Epithelial cell of prostate (primary cell): ENCODE results near the gene CCDC85B.
A peak's percentile ranks its signal among the peaks of the same experiment; 100 is the strongest.
"Not testable (repeated sequence)": the region's sequence is repeated elsewhere in the genome, so short reads cannot be mapped to it uniquely, and the experiment has no call there.

ENCODE experiments used
- DNase-seq: peaks from one replicate; pipeline ENCODE4 v3.0.0-alpha.2; 2011; ENCODE audit warnings: low read depth, low spot score
- H3K27ac ChIP-seq: fragments of 450-650 bp; 2 replicates; pipeline ENCODE4 v1.5.1; 2017; ENCODE audit warnings: mild to moderate bottlenecking

Gene CCDC85B

GRCh38 chr11:65890324-65891218 is at the start of gene CCDC85B:
Gene CCDC85B, plus strand, starts transcription at chr11:65890673. Its CDS starts 111 bp downstream, at chr11:65890784.
- DNase-seq, result peak; percentile 70
- peak within 1 kb of the TSS; percentile 100 for H3K27ac ChIP-seq

DNA sequence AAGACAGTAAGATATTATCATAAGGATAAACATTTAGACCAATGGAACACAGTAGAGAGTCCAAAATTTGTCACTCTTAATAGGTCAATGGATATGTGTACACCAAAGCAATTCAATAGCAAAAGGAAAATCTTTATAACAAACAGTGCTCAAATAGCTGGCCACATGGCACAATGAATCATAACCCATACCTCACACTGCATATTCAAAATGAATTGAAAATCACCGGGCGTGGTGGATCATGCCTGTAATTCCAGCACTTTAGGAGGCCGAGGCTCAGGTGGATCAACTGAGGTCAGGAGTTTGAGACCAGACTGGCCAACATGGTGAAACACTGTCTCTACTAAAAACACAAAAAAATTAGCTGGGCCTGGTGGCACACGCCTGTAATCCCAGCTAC is 48.3 kb upstream of the CCDC85B start:
- DNase-seq, result no peak
- H3K27ac ChIP-seq, result no peak overlapping the region

DNA sequence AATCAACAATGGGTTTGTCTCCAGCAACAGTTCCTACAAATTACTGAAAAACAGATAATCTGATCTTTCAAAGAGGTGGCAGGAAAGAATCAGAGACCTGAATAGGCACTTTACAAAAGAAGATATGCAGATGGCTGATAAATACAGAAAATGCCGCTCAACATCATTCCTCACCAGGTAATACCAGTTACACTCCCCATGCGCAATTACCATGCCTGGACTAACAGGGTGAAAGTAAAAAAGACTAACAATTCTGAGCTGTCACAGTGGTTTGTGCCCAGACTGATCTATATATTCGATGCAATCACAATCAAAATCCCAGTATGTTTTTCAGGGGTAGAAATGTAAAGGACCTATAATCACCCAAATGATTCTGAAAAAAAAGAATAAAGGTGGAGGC is 46.7 kb upstream of the CCDC85B start:
- no peak for DNase-seq
- H3K27ac ChIP-seq, result no peak overlapping the region

DNA sequence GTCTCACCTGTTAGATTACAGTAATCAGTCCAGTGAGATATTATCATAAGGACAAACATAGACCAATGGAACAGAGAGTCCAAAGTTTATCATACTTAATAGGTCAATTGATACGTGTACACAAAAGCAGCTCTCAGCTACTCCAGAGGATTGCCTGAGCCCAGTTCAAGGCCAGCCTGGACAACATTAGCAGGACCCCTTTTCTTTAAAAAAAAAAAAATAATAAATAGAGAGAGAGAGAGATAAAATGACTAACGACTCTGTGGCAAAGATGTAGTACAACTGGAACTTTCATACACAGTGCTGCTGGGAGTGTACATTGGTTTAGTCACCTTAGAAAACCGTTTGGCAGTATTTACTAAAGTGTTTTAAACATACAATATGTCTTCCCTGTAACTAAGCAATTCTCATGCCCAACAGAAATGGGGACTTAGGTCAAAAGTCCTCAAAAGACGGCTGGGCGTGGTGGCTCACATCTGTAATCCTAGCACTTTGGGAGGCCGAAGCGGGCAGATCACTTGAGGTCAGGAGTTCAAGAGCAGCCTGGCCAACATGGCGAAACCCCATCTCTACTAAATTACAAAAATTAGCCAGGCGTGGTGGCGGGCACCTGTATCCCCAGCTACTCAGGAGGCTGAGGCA is 46.1 kb upstream of the CCDC85B start:
- DNase-seq, result no peak
- H3K27ac ChIP-seq, result no peak overlapping the region

- no peak for DNase-seq
- no peak overlapping the region for H3K27ac ChIP-seq
These were observed 42.7 kb upstream of the CCDC85B start for GRCh38 chr11:65847746-65848145.

DNA sequence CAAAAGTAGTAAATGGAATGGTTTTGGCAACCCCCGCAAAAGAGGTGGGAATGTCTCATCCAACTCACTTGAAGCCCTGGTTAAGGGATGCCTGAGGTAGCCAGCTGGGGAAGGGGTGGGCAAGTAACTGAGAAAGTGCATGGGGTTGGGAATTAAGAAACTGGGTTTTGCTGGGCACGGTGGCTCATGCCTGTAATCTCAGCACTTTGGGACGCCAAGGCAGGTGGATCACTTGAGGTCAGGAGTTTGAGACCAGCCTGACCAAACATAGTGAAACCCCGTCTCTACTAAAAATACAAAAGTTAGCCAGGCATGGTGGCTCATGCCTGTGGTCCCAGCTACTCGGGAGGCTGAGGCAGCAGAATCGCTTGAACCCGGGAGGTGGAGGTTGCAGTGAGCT is 41.8 kb upstream of the CCDC85B start:
- DNase-seq, H3K27ac ChIP-seq: not testable (repeated sequence)

DNA sequence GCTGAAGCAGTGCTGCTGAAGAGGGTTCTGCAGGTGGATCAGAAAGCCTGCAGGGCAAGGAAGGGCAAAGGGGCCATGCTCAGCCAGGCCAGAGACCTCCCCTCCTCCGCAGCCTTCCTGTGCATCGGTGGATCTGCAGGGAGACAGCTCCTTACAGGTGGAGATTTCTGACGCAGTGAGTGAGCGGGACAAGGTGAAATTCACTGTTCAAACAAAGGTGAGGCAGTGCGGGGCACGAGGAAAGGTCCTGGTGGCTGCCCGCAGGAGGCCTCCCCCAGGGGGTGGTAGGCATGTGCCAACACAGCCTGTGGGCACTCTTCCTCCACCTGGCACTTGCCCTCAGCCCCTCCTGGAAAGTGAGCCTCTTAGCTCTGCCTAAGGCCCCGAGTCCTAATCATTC is 41.1 kb upstream of the CCDC85B start:
- DNase-seq, result no peak
- no peak overlapping the region for H3K27ac ChIP-seq

DNA sequence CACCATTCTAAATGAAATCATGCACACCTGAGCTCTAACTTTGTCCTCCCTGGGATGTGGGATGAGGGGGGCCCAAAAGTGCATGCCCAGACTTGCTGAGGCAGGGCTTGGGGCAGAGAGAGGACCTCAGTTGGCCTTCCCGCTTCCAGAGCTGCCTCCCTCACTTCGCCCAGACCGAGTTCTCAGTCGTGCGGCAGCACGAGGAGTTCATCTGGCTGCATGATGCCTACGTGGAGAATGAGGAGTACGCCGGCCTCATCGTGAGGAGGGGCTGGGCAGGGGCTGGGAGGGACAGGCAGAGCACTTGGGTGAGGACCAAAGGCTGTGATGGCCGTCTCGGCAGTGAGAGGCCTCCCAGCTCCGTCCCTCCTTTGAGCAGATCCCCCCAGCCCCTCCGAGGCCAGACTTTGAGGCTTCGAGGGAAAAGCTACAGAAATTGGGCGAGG is 40.7 kb upstream of the CCDC85B start:
- no peak for DNase-seq
- H3K27ac ChIP-seq, result no peak overlapping the region

DNA sequence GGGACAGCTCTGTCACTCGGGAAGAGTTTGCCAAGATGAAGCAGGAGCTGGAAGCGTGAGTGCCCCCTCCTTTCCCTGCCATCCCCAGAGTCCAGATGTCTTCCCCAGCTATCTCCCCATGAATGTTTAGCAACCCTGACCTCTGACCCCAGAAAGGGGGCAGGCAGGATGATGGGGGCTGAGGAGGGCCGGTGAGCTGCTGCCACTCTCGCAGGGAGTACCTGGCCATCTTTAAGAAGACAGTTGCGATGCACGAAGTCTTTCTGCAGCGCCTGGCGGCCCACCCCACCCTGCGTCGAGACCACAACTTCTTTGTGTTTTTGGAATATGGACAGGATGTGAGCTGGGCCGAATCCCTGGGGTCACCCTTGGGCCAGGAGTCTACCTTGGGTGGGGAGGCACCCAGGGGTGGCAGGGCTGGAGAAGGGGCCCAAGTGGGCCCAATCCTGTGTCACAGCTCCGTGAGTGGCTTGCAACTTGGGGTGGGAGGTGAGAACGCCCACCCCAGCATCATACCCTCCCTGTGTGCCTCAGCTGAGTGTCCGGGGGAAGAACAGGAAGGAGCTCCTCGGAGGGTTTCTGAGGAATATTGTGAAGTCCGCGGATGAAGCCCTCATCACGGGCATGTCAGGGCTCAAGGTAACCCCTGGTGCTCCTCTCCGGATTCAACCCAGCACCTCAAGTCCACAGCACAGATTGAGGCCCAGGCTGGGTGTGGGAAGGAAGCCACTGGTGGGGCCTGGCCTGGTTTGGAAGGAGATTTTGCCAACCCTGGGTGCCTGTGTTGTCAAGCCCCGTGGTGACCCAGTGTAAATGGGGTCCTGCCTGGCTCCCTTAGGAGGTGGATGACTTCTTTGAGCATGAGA is 40.0 kb upstream of the CCDC85B start:
- DNase-seq, result no peak
- no peak overlapping the region for H3K27ac ChIP-seq

DNA sequence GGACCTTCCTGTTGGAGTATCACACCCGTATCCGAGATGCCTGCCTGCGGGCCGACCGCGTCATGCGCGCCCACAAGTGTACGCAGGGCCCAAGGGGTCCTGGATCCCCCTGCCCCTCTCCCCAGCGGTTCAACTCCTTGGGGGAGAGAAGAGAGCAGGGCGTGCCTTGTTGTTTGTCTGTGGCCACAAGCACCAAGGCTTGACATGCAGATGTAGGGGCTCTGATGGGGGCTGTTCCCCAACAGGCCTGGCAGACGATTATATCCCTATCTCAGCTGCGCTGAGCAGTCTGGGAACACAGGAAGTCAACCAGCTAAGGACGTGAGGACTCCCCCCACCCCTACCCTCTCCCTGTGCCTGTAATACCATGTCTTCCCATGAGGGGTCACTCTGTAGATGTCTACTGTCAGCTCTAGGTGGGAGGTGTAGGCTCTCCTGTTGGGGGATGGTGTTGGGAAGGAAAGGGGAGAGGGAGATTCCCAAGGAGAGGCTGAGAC is 39.3 kb upstream of the CCDC85B start:
- H3K27ac ChIP-seq, result no peak overlapping the region
- no peak for DNase-seq

DNA sequence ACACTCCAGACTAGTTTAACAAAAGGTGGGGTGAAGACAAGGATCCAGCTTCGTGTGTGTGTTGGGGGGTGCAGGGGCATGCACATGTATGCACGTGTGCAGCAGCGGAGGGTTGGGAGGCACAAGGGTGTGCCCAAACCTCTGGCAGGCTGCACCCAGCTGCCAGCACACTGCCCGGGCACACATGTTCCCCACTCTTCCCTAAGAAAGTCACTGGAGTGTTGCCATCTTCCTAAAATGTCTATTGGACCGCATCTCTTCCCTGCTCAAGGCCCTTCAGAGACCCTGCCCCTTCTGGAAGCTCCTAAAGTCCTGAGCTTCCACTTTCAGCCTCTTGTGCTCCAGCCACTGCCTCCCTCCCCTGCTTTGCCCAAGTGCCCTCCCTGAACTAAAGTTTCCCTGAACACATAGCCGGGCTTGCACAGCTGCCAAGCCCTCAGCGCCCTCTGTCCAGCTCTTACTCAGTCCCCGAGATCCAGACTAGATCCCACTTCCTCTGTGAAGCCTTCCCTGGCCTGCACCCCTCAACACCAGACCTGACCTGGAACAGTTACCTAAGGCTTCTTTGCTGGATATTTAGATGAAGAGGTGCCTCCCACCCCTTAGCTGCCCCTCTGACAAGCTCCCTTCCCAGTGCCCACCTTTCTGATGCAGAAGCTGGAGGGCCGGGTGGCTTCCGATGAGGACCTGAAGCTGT is 38.5 kb upstream of the CCDC85B start:
- no peak overlapping the region for H3K27ac ChIP-seq
- DNase-seq, result no peak

GRCh38 chr11:65852508-65853245 is 37.8 kb upstream of the CCDC85B start:
- no peak overlapping the region for H3K27ac ChIP-seq

DNA sequence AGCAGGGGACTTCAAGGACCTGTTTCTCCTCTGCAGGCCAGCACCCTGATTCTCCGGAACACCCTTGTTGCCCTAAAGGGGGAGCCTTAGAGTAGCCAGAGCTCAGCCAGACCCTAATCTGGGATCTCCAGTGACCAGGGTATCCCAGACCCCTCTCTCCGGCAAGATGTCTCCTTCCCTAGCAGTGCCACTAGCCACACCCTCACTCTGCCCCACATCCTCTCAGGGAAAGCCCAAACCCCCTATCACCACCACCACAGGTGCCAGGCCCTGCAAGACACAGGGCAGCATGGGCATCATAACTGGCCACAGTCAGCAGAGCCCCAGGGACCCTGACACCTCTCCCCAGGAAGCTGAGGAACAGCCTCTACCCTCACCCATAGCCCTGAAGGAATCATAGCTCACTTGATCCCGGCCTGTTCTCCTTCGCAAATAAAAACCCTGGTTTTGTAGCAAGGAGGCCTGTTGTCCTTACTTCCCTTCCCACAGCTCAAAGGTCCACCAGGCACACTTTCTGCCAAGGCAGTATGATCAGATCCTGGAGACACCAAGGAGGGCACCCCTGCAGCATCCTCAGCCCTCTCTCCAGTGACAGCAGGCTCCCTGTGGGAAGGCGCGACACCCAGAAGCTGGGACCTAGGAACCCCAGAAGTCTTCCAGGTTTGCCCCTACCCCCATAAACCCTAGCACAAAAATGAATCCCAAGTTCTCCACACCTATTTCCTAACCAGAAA is 37.1 kb upstream of the CCDC85B start:
- DNase-seq, result no peak
- no peak overlapping the region for H3K27ac ChIP-seq

More at GRCh38 chr11:65852508-65853245, 37.8 kb upstream of the CCDC85B start:
- DNase-seq, result no peak

GRCh38 chr11:65854161-65854592 is 36.3 kb upstream of the CCDC85B start:
- no peak overlapping the region for H3K27ac ChIP-seq

DNA sequence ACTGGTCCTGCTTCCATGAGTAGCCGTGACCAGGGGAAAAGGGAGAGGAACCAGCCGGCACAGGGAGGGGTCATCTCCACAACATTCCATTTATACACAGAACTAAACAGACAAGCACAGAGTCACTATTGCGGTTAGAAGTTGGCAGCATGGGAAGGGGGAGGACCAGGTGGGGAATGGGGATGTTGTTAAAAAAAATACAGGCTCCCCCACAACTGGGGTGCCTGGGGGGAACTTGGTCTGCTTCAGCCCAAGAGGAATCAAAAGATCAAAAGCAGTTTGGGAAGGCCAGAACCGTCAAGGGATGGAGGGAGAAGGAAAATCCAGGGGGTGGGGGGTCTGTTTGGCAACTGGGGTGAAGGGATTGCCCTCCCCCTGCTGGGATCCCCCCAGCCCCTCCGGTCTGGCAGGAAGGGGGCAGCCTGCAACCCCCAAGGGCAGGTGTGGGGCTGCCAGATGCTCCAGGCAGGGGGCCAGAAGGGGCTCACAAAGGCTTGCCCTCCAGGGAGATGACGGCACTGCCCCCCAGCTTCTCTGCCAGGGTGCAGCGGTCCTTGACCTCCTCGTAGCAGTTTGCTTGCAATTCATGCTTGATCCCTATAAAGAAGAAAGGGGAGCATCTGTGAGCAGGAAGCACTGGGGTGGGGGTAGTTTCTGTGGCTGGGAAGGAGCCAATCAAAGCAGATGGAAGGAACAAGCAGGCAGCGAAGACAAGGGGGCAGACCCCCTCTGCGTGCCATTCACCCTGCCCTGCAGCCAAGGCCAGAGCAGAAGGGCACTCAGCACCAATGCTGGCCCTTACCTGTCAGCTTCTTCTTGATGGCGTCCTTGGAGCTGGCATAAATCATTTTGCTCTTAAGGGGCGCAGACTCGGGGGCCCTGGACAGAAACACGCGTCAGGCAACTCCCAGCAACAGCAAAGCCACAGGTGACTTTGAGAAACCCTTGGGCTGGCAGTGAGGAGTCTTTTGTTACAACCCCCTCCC is 35.3 kb upstream of the CCDC85B start:
- no peak for DNase-seq
- no peak overlapping the region for H3K27ac ChIP-seq

More at GRCh38 chr11:65854161-65854592, 36.3 kb upstream of the CCDC85B start:
- DNase-seq, result no peak

DNA sequence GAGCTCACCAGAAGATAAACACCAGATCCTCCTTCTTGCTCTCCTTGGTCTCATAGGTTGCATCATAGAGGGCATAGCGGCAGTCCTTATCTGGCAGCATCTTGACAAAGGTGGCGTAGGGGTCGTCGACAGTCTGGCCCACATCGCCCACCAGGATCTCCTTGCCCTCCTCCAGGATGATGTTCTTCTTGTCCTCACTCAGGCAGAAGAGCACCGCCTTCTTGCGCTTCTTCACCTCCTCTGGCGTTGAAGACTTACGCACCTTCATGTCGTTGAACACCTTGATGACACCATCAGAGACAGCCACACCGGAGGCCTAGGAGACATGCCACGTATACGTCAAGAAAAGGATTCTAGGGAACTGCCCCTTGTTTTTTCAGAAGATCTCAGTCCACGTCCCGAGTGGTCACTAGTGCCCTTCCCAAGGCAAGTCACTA is 34.5 kb upstream of the CCDC85B start:
- DNase-seq, result no peak
- peak overlapping the region; percentile 96 for H3K27ac ChIP-seq
